Cardiac septum (tissue), 1 donor: ENCODE results near the gene GIT2. TPM values are rescaled to one million over a fixed set of nuclear protein-coding genes. Genes with fewer than 3 reads are reported as not detected.
A peak's percentile ranks its signal among the peaks of the same experiment; 100 is the strongest.

Experiments used
- DNase-seq: peaks from one replicate; pipeline ENCODE4 v3.0.0-alpha.2; 2020; ENCODE audit warnings: low spot score
- intact Hi-C: fragments of 100-400 bp; cut with DNase I; formaldehyde crosslinking; loops from one replicate; pipeline ENCODE4 v1.14.0; 2022
- total RNA-seq: library from RNA; stranded (reverse); fragmentation: NEBNext Ultra II Directional; extraction: Animal tissue kit (Norgen Biotek cat#: 25700); gene quantifications from one replicate; pipeline ENCODE4 v1.2.1, GENCODE V29; 2021
- donor health status: DM: no; HTN: no; CAD: no.

Gene GIT2
- total RNA-seq, 1 donor from 2014 or later = 31.2 TPM

- DNase-seq = no peak
- intact Hi-C loops = no loop called here
Observed at GRCh38 chr12:110007881-110008280, 11.7 kb upstream of the GIT2 start.

- intact Hi-C loops = no loop called here
- no peak for DNase-seq
Observed at GRCh38 chr12:110006115-110006514, 9.9 kb upstream of the GIT2 start.

GRCh38 chr12:110005319-110005973 is 9.3 kb upstream of the GIT2 start:
- DNase-seq = no peak
- intact Hi-C loops = no loop called here

- no peak for DNase-seq
- intact Hi-C loops = no loop called here
Observed at GRCh38 chr12:110004598-110004997, 8.4 kb upstream of the GIT2 start.

GRCh38 chr12:110002676-110003515 is 6.7 kb upstream of the GIT2 start:
- no peak for DNase-seq
- intact Hi-C loops = no loop called here

GRCh38 chr12:110001596-110001995 is 5.4 kb upstream of the GIT2 start:
- intact Hi-C loops = no loop called here
- no peak for DNase-seq

- DNase-seq = no peak
- intact Hi-C loops = loop anchor here (5.0 kb wide), 2 partner anchors 42 to 98 kb away; partner anchors contain the start of gene TCHP
Observed at GRCh38 chr12:109999983-110000505, 3.9 kb upstream of the GIT2 start.

- intact Hi-C loops = loop anchor here (5.0 kb wide), 2 partner anchors 43 to 97 kb away; partner anchors contain the start of gene TCHP
- DNase-seq = no peak
Observed at GRCh38 chr12:109999649-109999971, 3.4 kb upstream of the GIT2 start.

- DNase-seq = peak; percentile 95
- intact Hi-C loops = loop anchor here (5.0 kb wide), 2 partner anchors 43 to 97 kb away; partner anchors contain the start of gene TCHP
Observed at GRCh38 chr12:109998904-109999648, 2.9 kb upstream of the GIT2 start, which contains the start of gene ANKRD13A. Gene ANKRD13A (plus strand): TSS chr12:109999430. CDS start chr12:109999689, 259 bp downstream.

- intact Hi-C loops = loop anchor here (5.0 kb wide), 2 partner anchors 44 to 96 kb away; partner anchors contain the start of gene TCHP
- DNase-seq = no peak
Observed at GRCh38 chr12:109998241-109998903, 2.2 kb upstream of the GIT2 start.

GRCh38 chr12:109997393-109997792 is 1.2 kb upstream of the GIT2 start:
- DNase-seq = no peak
- intact Hi-C loops = loop anchor here (5.0 kb wide), 2 partner anchors 45 to 95 kb away; partner anchors contain the start of gene TCHP

GRCh38 chr12:109996483-109996853 is 300 bp upstream of the GIT2 start:
- intact Hi-C loops = loop anchor here (5.0 kb wide), 2 partner anchors 46 to 94 kb away; partner anchors contain the start of gene TCHP

GRCh38 chr12:109995361-109995685 is 845 bp downstream of the GIT2 start:
- no peak for DNase-seq
- intact Hi-C loops = loop anchor here (5.0 kb wide), 2 partner anchors 47 to 93 kb away; partner anchors contain the start of gene TCHP

More at GRCh38 chr12:109996483-109996853, 300 bp upstream of the GIT2 start:
- DNase-seq = no peak

- no peak for DNase-seq
- intact Hi-C loops = loop anchor here (5.0 kb wide), 2 partner anchors 48 to 92 kb away; partner anchors contain the start of gene TCHP
Observed at GRCh38 chr12:109994401-109995175, 1.6 kb downstream of the GIT2 start.

GRCh38 chr12:109993091-109993490 is 3.1 kb downstream of the GIT2 start:
- intact Hi-C loops = no loop called here
- no peak for DNase-seq

GRCh38 chr12:109991586-109991985 is 4.6 kb downstream of the GIT2 start:
- DNase-seq = no peak

GRCh38 chr12:109989380-109989779 is 6.8 kb downstream of the GIT2 start:
- intact Hi-C loops = no loop called here
- DNase-seq = no peak

More at GRCh38 chr12:109991586-109991985, 4.6 kb downstream of the GIT2 start:
- intact Hi-C loops = no loop called here

- intact Hi-C loops = no loop called here
- no peak for DNase-seq
Observed at GRCh38 chr12:109988903-109989302, 7.3 kb downstream of the GIT2 start.
